ENCODE data around the gene C1orf116. TPM values are rescaled to one million over a fixed set of nuclear protein-coding genes. Genes with fewer than 3 reads are reported as not detected.

Gene C1orf116
- total RNA-seq, 1 experiment from 2014 or later, result 36.7 TPM

DNA sequence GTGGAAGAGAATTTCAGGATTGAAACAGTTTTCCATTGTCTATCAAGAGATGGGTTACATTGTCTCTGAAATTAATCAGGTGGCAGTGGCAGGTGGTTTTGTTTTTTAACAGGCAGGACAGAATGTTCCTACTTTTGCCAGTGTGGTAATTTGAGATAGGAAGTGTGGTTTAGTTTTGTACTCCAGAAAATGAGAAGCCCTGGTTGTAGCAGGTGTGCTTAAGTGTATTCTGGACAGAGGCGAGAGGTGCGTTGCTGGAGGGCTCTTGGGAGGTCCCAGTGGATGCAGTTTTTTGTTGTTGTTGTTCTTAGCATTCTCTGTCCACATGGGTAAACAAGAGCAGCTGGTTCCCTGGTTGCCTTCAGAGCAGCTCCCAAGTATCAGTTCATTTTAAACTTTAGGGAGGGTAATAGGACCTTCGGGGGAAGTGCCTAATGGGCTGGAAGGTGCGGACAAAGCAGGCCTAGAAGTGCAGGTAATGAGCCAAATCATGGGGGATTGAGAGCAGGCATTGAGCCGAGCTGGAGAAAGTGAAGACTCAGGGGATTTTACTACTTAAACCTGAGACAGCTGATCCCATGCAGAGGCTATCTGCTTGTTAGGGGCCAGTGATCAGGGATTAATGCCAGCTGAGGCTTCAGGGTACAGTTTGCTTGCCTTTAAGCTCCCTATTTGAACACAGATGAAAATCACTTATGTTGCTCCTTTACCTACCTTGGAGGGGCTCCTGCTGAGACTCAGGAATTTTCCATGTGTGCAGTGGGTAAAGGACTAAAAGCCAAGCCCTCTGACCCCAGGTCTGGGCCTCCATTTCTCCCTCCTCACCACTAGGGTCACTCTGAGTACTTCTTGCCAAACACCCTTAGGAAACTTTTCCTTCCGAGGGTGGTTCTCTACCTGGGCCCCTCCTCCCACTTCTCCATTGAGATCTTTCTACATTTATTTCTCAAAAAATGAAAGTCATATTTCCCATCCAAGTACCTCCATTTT lies 26.6 kb upstream of the C1orf116 start:
- intact Hi-C loops (cut with micrococcal nuclease; ENCODE audit: unreplicated experiment), result loop anchor here (10.0 kb wide), 1 partner anchor 424 kb away; the partner anchor contains the start of gene DYRK3
- TF ChIP-seq EZH2 (IDR thresholded peaks at IDR 0.05; ENCODE audit: low read depth) (no peak), CTCF (conservative IDR thresholded peaks at IDR 0.05) (no peak)
- no peaks in the 10 kb centered on the region for H3K79me2 ChIP-seq (ENCODE audit: low read depth)
- no peaks in the 10 kb centered on the region for H4K20me1 ChIP-seq (ENCODE audit: insufficient read depth)
- H3K9me3 ChIP-seq (ENCODE audit: insufficient read depth, low read depth), result no peaks in the 10 kb centered on the region
- no peak overlapping the region for H3K27ac ChIP-seq
- peaks cover 12% of the 10 kb centered on the region; the same call in 1 of the 2 replicates for H3K36me3 ChIP-seq (ENCODE audit: low read depth)
- ChIA-PET POLR2A (ENCODE audit: unreplicated experiment) (no interaction called here), CTCF (no interaction called here)
- BruUV-seq (replicated peaks), result no TSS peak
- no peak for DNase-seq
- H3K9me2 ChIP-seq (ENCODE audit: insufficient read depth), result no peaks in the 10 kb centered on the region
- H3K4me3 ChIP-seq, result no peak overlapping the region
- H3K27me3 ChIP-seq (ENCODE audit: insufficient read depth, low read depth), result no peaks in the 10 kb centered on the region
- H2AFZ ChIP-seq, result no peak overlapping the region
- H3K4me1 ChIP-seq (replicated peaks; ENCODE audit: insufficient read depth), result no peaks in the 10 kb centered on the region
- H3F3A ChIP-seq (ENCODE audit: insufficient read depth, low read depth), result peaks cover 4% of the 10 kb centered on the region; the same call in 1 of the 2 replicates
- no peak overlapping the region for H3K4me2 ChIP-seq

GRCh38 chr1:207058252-207058651 lies 25.7 kb upstream of the C1orf116 start:
- ChIA-PET CTCF (no interaction called here), POLR2A (ENCODE audit: unreplicated experiment) (interaction anchor here (1.0 kb wide), 1 partner anchor 554 kb away, joined by 3 read pairs; no protein-coding TSS in a partner anchor)
- Histone ChIP-seq H4K20me1 (ENCODE audit: insufficient read depth) (no peaks in the 10 kb centered on the region), H3K36me3 (ENCODE audit: low read depth) (peaks cover 12% of the 10 kb centered on the region; the same call in 1 of the 2 replicates), H3K27me3 (ENCODE audit: insufficient read depth, low read depth) (no peaks in the 10 kb centered on the region), H3K27ac (no peak overlapping the region), H3F3A (ENCODE audit: insufficient read depth, low read depth) (peaks cover 12% of the 10 kb centered on the region; the same call in 1 of the 2 replicates), H3K9me2 (ENCODE audit: insufficient read depth) (no peaks in the 10 kb centered on the region), H3K4me2 (no peak overlapping the region), H2AFZ (no peak overlapping the region), H3K4me3 (no peak overlapping the region), H3K9me3 (ENCODE audit: insufficient read depth, low read depth) (no peaks in the 10 kb centered on the region), H3K79me2 (ENCODE audit: low read depth) (no peaks in the 10 kb centered on the region), H3K4me1 (replicated peaks; ENCODE audit: insufficient read depth) (no peaks in the 10 kb centered on the region)
- no TSS peak for BruUV-seq (replicated peaks)
- no peak for TF ChIP-seq CTCF (conservative IDR thresholded peaks at IDR 0.05)
- TF ChIP-seq EZH2 (IDR thresholded peaks at IDR 0.05; ENCODE audit: low read depth), result no peak
- no peak for DNase-seq
- intact Hi-C loops (cut with micrococcal nuclease; ENCODE audit: unreplicated experiment), result loop anchor here (10.0 kb wide), 1 partner anchor 423 kb away; the partner anchor contains the start of gene DYRK3

DNA sequence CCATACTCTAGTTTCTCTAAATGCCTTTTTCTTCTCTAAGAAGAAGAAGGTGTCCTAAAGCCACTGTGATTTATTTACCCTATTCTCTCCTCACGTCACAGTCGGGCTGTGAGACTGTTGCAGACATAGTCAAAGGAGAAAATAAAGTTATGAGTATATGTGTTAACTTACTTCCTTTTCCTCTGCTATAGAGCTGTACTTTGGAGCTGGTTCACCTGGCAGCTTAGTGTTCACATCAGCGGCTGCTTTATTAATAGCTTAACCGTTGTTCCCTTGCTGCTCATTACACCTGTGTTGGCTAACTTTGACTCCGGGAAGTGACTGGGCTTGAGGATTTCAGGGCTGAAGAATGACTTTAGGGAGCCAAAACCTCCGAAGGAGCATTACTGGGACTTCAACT lies 24.1 kb upstream of the C1orf116 start:
- peaks cover 9% of the 10 kb centered on the region for H3K79me2 ChIP-seq (ENCODE audit: low read depth)
- H2AFZ ChIP-seq, result no peak overlapping the region
- no peak overlapping the region for H3K27ac ChIP-seq
- H3K9me3 ChIP-seq (ENCODE audit: insufficient read depth, low read depth), result no peaks in the 10 kb centered on the region
- CTCF ChIA-PET, result interaction anchor here (0.6 kb wide), 1 partner anchor 75 kb away, joined by 4 read pairs; no protein-coding TSS in a partner anchor
- no peak for TF ChIP-seq EZH2 (IDR thresholded peaks at IDR 0.05; ENCODE audit: low read depth)
- no peak for TF ChIP-seq CTCF (conservative IDR thresholded peaks at IDR 0.05)
- POLR2A ChIA-PET (ENCODE audit: unreplicated experiment), result no interaction called here
- peaks cover 23% of the 10 kb centered on the region for H3F3A ChIP-seq (ENCODE audit: insufficient read depth, low read depth)
- no peak overlapping the region for H3K4me3 ChIP-seq
- BruUV-seq (replicated peaks), result no TSS peak
- peaks cover 6% of the 10 kb centered on the region for H3K4me1 ChIP-seq (replicated peaks; ENCODE audit: insufficient read depth)
- no peak overlapping the region for H3K4me2 ChIP-seq
- intact Hi-C loops (cut with micrococcal nuclease; ENCODE audit: unreplicated experiment), result loop anchor here (10.0 kb wide), 1 partner anchor 422 kb away; the partner anchor contains the start of gene DYRK3
- no peaks in the 10 kb centered on the region for H4K20me1 ChIP-seq (ENCODE audit: insufficient read depth)
- no peak for DNase-seq
- H3K27me3 ChIP-seq (ENCODE audit: insufficient read depth, low read depth), result no peaks in the 10 kb centered on the region
- H3K36me3 ChIP-seq (ENCODE audit: low read depth), result no peaks in the 10 kb centered on the region; the same call in 1 of the 2 replicates
- no peaks in the 10 kb centered on the region for H3K9me2 ChIP-seq (ENCODE audit: insufficient read depth)
